ENCODE data around the gene LRRC28.
"Not testable (repeated sequence)": the region's sequence is repeated elsewhere in the genome, so short reads cannot be mapped to it uniquely, and the experiment has no call there.

LRRC28 gene

DNA sequence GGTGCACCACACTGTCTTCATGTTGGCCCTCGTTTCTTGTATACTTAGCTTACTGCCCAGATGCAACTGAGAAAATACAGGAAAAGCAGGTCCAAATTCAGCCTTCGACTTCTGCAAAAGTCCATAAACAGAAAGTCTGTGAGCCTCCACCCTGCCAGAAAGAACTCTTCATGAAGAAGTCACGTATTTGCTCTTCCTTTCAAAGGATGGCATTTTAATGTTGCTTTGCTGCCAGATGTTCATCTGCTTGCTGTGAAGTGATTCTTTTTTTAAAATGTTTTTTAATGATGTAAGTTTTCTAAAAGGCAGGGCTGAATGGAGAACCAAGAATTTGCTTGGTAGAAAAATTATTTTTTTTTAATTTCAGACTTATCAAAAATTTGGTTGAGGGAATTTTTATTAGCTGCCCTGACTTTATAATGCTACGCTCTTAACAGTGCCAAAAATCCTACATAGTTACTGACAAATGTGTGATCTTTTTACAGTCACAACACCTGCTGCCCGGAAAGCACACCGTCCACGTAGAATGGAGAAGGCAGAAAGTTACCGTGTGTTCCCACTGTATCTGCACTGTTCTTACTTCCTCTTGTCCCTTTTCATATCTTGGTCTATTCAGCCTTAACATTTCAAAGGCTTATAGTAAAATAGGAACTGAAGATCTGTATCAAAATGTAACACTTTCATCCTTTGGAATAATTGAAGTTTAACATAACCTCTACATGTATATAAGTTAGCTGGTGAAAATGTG is 136.3 kb downstream of the LRRC28 start:
- in situ Hi-C loops (cut with MboI; ENCODE audit: low sequenced_read_pairs): no loop called here

DNA sequence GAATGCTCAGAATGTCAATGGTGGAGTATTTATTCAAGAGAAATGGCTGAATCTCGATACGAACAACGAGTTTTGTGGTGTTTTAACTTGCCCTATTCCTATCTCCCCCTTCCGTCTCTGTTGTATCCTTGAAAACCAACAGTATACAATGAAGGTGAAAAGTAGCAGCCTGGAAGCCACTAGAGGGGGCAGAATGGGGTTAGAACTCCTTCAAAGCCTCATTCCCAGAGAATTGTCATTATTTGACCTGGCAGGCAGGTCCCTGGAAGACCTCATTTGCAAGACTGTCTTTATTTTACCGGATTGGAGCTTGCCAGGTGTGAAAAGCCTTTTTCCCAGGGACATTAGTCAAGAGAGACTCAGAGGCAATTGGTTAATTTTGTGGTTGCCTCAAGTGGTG is 139.4 kb downstream of the LRRC28 start:
- in situ Hi-C loops (cut with MboI; ENCODE audit: low sequenced_read_pairs): no loop called here

DNA sequence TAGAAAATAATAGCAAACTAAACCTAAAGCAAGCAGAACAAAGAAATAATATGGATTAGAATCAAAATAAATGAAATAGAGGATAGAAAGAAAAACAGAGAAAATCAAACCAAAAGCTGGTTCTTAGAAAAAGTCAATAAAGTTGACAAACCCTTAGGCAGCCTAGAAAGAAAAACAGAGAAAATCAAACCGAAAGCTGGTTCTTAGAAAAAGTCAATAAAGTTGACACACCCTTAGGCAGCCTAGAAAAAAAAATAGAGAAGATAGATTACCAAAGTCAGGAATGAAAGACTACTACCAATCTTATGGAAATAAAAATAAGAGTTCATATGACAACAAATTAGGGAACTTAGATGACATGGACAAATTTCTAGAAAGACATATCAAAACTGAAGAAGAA is 142.4 kb downstream of the LRRC28 start:
- in situ Hi-C loops (cut with MboI; ENCODE audit: low sequenced_read_pairs): no loop called here

DNA sequence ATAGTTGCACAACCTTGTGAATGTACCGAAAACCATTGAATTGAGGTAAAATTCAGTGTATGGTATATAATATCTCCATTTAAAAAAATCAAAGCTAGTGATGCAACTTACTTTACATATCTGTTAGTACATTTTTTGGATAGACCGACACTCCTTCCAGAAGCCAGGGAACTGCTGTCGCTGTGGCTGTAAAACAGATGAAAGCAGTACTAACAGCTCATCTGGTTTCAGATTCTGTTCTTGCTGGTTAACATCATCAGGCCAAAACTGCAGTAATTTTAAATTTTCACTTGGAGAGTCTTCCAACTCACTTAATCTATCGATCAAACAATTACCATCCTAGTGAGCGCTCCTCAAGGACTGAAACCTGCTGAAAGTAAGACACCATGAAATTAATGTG is 145.1 kb downstream of the LRRC28 start:
- in situ Hi-C loops (cut with MboI; ENCODE audit: low sequenced_read_pairs): no loop called here

DNA sequence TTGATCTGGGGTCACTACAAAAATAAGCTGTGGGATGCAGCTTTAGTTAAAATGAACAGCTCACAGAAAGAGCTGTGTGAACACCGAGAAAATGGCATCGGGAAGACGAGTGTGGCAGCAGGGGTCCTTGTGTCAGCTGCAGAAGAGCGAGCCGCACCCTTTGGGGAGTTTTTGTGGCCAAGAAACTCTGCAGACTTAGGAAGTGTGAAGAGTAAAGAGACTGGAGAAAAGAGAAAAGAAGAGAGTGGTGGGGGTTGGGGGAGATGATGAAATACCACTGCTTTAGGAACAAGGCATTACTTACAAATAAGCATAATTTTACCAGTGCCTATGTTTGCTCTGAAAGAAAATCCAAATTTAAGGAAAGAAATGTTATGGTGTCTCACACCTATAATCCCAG is 147.8 kb downstream of the LRRC28 start:
- in situ Hi-C loops (cut with MboI; ENCODE audit: low sequenced_read_pairs): no loop called here

DNA sequence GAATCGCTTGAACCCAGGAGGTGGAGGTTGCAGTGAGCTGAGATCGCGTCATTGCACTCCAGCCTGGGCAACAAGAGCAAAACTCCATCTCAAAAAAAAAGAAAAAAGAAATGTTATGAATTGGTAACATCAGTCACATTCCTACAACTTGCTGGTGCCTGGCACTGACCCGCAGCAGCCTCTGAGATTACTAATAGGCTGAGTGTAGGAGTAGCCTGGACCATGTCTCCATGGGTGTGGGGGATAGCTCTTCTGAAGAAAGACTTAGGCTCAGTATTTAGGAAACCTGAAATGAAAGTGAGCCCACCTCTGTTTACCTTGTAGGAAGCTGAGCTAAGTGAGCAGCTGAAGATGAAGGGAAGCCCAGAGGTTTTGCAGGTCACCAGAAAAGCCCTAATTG is 148.3 kb downstream of the LRRC28 start:
- in situ Hi-C loops (cut with MboI; ENCODE audit: low sequenced_read_pairs): no loop called here

DNA sequence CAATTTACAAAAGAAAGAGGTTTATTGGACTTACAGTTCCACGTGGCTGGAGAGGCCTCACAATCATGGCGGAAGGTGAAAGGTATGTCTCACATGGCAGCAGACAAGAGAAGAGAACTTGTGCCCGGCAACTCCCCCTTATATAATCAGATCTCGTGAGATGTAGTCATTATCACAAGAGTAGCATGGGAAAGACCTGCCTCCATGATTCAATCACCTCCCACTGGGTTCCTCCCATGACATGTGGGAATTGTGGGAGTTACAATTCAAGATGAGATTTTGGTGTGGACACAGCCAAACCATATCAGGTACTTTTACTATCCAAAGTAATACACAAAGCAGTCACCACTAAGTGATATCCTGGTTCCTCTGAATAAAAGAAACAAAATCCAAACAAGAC is 149.9 kb downstream of the LRRC28 start:
- in situ Hi-C loops (cut with MboI; ENCODE audit: low sequenced_read_pairs): not testable (repeated sequence)

DNA sequence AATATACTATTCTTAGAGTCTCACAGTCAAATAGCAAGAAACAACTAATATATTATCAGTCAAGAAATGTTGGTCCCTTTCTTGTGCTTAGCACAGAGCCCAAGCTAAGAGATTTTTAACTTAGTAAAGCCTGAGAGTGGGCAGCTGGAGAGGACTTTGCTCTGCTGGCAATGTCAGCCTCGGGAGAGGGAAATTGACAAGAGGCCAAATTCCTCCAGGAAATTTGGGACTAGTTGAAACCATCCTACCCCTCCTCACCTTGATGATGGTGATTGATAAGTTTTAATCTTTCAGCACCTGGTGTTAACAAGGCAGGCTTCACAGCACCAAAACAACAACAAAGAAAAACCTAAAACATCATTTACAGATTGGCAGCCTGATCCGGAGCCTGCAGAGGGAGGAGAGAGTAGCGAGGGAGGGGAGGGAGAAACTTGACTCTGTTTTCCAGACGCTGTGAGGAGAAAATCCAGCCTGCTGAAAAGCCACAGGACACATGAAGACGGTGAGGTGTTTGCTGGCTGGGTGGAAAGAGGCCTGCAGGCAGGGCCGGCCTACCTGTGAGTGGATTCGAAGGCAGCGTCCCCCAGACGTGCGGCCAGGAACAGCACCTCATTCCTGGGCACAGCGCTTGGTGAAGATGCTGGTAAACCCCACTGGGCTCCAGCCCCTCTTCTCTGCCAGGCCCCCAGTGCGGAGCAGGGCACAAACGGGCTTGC is 150.9 kb downstream of the LRRC28 start:
- in situ Hi-C loops (cut with MboI; ENCODE audit: low sequenced_read_pairs): no loop called here

DNA sequence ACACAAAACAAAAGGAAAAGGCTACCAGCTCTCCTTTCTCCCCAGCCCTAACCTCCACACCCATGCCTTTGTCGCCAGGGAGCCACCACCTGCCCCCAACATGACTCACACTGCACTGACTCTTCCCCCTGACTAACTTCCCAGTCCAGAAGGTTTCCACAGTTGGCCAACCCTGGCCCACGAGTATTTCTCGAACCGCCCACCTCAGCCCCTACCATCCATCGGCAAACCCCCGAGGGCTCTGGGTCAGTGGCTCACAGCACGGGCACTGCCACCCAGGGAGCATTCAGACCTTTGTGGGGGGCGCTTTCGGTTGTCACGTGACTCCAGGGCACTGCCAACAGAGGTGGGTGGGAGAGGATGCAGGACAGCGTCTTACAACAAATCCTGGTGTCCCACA is 152.3 kb downstream of the LRRC28 start:
- in situ Hi-C loops (cut with MboI; ENCODE audit: low sequenced_read_pairs): no loop called here

DNA sequence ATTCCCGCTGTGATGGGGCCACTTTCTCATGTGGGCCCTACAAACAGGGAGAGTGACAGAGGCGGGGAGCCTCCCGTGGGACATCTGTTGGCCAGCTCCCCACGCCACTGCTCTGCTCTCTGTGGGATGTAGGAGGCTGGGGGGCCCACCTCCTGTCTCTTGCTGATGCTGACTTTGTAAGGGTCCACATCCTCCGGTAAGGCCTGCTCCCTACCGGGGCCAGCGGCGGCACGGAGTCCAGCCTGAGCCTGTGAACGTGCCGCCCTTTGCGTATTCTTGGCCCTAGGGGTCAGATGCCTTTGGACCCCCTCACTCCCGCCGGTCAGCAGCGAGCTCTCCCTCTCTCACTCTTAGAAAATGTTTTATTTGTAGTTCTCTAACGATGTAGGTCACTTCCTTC is 153.2 kb downstream of the LRRC28 start:
- in situ Hi-C loops (cut with MboI; ENCODE audit: low sequenced_read_pairs): no loop called here

DNA sequence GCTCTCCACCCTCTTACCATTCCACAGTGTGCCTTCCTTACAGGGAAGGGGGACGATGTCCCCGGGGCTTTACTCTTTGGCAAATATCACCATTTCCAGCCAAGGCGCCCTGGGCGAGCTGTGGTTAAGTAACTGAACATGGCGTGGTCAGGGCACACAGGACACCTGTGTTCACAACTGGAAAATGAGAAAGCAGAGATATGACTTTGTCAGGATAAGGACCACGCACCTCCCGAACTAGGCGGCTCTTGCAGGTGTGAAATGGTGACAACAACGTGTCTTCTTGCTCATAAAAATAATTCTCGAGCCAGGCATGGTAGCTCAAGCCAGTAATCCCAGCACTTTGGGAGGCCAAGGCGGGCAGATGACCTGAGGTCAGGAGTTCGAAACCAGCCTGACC is 154.8 kb downstream of the LRRC28 start:
- in situ Hi-C loops (cut with MboI; ENCODE audit: low sequenced_read_pairs): no loop called here

DNA sequence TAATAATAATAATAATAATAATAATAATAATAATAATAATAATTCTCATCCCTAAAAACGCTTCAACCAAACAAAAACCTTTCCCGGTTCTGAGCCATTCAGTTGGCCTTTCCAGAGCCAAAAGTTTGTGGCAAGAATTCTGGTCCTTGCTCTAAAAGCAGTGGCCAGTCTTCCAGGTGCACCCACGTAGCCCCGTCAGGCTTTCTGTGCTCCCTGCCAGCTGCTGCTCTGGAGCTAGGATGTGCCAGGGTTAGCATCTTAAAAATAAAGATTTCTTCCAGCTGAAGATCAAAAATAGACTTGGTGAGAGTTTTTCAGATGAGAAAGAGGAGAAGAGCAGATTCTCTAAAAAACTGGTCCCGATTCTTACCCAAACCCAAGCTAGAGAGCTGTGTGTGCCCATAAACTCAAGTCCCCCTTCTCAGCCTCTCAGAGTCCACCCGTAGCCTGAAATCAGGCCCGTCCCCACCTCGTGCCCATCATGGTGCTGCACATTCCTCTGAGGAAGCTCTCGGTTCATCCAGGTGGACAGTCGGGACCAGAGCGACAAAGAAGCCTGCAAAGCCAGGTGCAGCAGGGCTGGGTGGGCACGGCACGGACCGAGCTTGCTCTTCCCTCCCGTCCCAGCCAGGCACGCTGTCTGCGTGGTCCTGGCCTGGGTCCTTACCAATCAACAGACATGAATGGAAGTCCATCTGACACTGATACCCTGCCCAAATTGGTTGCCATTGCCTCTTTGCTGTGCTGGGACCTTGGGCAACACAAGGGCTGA is 155.6 kb downstream of the LRRC28 start:
- in situ Hi-C loops (cut with MboI; ENCODE audit: low sequenced_read_pairs): no loop called here

DNA sequence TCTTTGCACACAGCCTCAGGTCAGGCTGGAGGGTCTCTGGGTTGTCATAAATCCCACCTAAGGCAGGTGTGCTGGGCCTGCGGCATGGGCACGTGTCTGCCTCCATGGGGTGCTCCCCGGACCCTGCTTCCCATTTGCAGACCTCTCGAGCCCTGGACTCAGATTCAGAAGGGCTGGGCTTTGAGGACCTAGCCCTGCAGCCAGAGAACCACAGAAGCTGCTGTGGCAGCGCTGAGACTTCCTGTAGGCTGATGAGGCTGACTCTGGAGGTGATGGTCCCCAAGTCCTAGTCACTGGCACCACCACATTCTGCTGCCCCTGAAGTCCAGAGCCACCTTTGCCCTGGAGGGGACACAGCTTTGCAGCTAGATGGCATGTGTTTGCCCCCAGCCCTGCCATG is 156.4 kb downstream of the LRRC28 start:
- in situ Hi-C loops (cut with MboI; ENCODE audit: low sequenced_read_pairs): no loop called here

DNA sequence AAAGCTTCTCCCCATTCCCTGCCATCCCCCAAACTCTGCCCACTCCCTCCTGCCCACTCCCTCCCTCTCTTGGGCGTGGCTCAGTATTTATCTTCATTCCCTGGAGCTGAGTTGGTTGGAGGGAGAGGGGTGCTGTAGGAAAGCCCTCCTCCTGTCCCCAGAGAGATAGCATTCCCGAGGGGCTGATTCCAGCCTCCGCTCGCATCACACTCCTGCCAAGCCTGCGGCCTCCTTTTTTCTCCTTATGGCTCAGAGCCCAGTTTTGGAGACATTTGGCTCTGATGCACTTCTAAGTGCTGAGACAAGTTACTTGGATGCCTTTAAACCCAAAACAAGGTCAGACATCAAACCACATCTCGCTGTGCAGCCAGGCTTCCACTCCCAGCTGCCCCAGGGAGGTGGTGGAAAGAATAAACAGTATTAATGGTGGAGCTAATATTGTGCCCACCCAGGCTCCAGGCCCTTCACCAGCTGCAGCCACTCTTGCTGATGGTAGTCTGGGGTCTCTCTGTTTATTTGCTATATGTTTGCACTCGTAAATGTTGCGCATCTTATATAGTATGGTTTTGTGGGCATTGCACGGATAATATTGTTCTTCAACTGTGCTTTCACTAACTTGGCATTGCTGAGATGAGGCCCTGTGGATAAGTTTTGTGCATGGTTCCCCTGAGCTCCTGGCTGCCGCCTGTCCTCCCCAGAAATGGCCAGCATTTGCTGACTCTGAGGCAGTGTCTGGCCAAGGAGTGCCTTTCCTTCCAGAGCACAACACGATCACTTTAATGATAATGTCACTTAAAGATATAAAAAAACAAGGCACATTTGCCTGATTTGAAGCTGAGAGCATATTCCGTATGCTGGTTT is 157.2 kb downstream of the LRRC28 start:
- in situ Hi-C loops (cut with MboI; ENCODE audit: low sequenced_read_pairs): no loop called here

DNA sequence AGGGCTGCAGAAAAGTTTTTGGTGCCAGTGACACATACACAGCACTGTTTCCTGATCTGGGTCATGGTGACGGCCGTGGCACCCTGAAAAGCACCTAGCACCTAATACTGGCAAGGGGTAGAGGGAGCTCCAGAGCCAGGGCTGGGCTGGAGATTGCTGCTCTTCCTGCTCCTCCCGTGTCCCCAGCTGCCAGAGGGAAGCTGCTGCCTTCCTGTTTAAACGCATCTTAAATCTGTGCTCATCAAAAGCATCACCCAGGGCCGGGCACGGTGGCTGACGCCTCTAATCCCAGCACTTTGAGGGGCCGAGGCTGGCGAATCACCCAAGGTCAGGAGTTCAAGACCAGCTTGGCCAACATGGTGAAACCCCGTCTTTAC is 157.8 kb downstream of the LRRC28 start:
- in situ Hi-C loops (cut with MboI; ENCODE audit: low sequenced_read_pairs): no loop called here

DNA sequence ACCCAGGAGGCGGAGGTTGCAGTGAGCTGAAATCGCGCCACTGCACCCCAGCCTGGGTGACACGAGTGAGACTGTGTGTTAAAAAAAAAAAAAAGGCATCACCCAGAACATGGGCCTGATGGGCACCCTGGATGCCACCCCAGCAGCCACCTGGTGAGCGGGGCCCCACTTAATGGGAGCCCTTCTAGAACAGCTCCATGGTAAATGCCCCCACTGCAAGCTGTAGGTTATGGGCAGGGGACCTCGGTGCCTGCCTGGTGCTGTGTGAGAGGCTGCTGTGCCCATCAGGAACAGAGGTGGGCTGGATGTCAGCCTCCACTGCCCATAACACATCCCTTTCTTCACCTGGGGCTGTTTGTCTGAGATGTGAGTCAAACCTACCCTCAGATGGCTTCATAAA is 158.3 kb downstream of the LRRC28 start:
- in situ Hi-C loops (cut with MboI; ENCODE audit: low sequenced_read_pairs): no loop called here

DNA sequence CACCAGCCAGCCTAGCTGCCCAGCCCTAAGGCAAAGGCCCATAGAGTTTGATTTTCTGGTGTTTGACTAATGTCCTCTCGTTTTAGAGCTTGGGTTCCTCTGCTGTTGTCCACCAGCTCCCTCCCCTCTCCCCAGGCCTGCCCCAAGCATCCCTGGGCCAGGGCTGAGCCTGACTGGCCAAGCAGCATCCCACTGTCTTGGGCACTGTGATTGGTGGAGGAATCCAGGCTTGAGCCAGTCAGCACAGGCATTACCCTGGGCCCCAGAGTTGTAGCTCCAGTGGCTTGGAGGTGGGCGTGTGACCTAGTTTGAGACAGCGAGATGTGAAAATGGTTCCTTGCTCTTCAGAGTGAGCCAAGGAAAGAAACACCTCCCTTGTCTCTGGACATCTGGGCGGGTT is 159.2 kb downstream of the LRRC28 start:
- in situ Hi-C loops (cut with MboI; ENCODE audit: low sequenced_read_pairs): no loop called here

DNA sequence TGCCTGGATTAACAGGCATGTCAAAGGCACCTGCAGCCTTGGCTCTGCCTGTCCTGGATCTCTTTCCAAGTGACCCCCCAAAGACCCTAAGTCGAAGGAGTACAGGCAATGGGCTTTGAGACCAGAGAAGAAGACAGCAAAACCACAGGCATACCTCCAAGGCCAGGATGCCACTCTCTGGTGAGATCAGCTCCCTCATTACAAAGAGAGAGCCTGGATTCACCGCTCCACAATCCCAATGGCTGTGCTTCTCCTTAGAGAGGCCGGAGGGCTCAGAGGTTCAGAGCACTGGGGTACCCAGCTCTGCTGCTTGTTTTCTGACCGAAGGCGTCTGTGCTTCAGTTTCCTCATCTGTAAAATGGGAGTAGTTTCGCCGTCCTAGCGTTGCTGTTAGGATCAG is 160.0 kb downstream of the LRRC28 start:
- in situ Hi-C loops (cut with MboI; ENCODE audit: low sequenced_read_pairs): no loop called here

DNA sequence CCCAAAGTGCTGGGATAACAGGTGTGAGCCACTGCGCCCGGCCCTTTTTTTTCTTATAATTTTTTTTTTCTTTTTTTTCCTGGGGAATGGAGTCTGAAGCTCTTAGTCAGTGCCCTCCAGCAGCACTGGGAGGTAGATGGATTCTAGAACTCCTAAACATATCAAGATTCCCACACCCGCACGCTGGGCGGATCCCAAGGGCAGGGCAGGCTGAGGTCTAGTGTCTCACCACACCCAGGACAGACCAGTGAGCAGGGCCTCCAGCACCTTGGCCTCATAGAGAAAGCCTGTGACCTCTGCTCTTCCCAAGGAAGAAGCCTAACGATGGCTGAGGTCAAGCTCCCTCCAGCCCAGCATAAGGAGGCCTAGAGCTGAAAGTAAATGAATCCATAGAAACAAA is 160.8 kb downstream of the LRRC28 start:
- in situ Hi-C loops (cut with MboI; ENCODE audit: low sequenced_read_pairs): no loop called here

DNA sequence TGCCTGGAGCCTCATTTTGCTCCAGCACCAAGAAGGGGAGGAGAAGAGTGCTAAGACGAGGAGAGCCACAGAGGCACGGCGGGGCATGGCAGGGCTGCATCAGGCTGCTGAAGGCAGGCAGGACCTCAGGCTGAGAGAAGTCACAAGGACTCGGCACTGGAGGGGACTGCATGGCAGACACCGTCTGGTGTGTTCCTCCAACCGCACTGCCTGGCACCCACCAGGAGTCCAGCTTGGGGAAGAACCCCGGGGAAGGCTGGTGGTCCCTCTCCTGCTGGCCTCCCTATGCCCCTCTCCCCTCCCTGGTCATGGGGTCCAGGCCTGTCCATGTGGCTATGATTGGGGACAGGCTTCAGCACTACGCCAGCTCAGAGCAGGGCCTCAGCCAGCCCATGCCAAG is 161.3 kb downstream of the LRRC28 start:
- in situ Hi-C loops (cut with MboI; ENCODE audit: low sequenced_read_pairs): no loop called here
